Small intestine (tissue), 7 donors: ENCODE results near the gene GALNS. TPM values are rescaled to one million over a fixed set of nuclear protein-coding genes. Genes with fewer than 3 reads are reported as not detected.
A peak's percentile ranks its signal among the peaks of the same experiment; 100 is the strongest.

Source experiments
- DNase-seq, 2 donors: peaks; one replicate each; pipeline versions ENCODE4 v3.0.0 to v3.0.0-alpha.2; 2013
- FAIRE-seq: peaks from 2 replicates; lab custom pipeline; 2012; peaks lifted over from hg19 to GRCh38; lab: Jason Lieb, UNC
- H3K27ac ChIP-seq, 3 donors: one replicate each; pipeline ENCODE4 v1.5.1; 2013; ENCODE audit warnings: low read length in 2 of 3, mild to moderate bottlenecking in 2 of 3, control low read depth in 1 of 3, inconsistent platforms in 1 of 3, low read depth in 1 of 3, moderate library complexity in 1 of 3
- H3K27me3 ChIP-seq, 3 donors: one replicate each; pipeline ENCODE4 v1.6.1; 2013; ENCODE audit warnings: low read length in 3 of 3, inconsistent platforms in 1 of 3; ENCODE audit not compliant: control insufficient read depth in 3 of 3, insufficient read depth in 3 of 3
- H3K36me3 ChIP-seq, 3 donors: one replicate each; pipeline ENCODE4 v1.6.1; 2013; ENCODE audit warnings: low read length in 3 of 3, inconsistent platforms in 1 of 3, low read depth in 1 of 3, mild to moderate bottlenecking in 1 of 3, moderate library complexity in 1 of 3; ENCODE audit not compliant: control insufficient read depth in 3 of 3, insufficient read depth in 2 of 3
- H3K4me1 ChIP-seq, 3 donors: one replicate each; pipeline ENCODE4 v1.6.1; 2013; ENCODE audit warnings: low read length in 2 of 3, inconsistent platforms in 1 of 3, low read depth in 1 of 3, mild to moderate bottlenecking in 1 of 3, moderate library complexity in 1 of 3; ENCODE audit not compliant: control insufficient read depth in 3 of 3, insufficient read depth in 2 of 3
- H3K4me3 ChIP-seq, 3 donors: one replicate each; pipeline ENCODE4 v1.5.1; 2013; ENCODE audit warnings: low read length in 3 of 3, control low read depth in 1 of 3, inconsistent platforms in 1 of 3, low read depth in 1 of 3, mild to moderate bottlenecking in 1 of 3, moderate library complexity in 1 of 3
- H3K9me3 ChIP-seq, 2 donors: one replicate each; pipeline ENCODE4 v1.6.1; 2013; ENCODE audit warnings: low read depth in 1 of 2, low read length in 1 of 2; ENCODE audit not compliant: control insufficient read depth in 2 of 2, insufficient read depth in 1 of 2
- WGBS, 3 donors: extraction: QIAGEN DNeasy Blood & Tissue Kit; methylation state at CpG; one replicate each; pipeline ENCODE4 v1.1.7; 2013; 5-methylcytosine and 5-hydroxymethylcytosine counted together
- polyA plus RNA-seq, 4 donors: library from polyadenylated mRNA; stranded (reverse) in 3 of 4; unstranded in 1 of 4; fragments of 200-250 nt in 3 of 4; fragments of 120-200 nt in 1 of 4; gene quantifications; one replicate each; pipeline versions ENCODE4 v1.2.1 to v1.2.3, GENCODE V29; 2013
- donor health status: healthy with polysubstance abuse.
- donor health status: control.
- donor health status: control.
- donor health status: Bipolar disorder and iron deficiency.
- donor health status: healthy.

The GALNS gene
- polyA plus RNA-seq, 4 donors: 28.3 to 35.4 (median 32.7) TPM

- Histone ChIP-seq H3K27me3 (no peaks in the 10 kb centered on the region), H3K27ac (no peak overlapping the region), H3K9me3 (no peaks in the 10 kb centered on the region), H3K36me3 (peaks cover 3 to 74% (median 5%) of the 10 kb centered on the region in 3 donors), H3K4me1 (no peaks in the 10 kb centered on the region), H3K4me3 (no peak overlapping the region)
- no peak for FAIRE-seq
- WGBS, 3 donors: 86 to 93% (median 91%) methylated on average over 20 of the region's 20 CpGs
- DNase-seq: no peak
Measured at GRCh38 chr16:88837806-88838205, 18.9 kb downstream of the GALNS start.

DNA sequence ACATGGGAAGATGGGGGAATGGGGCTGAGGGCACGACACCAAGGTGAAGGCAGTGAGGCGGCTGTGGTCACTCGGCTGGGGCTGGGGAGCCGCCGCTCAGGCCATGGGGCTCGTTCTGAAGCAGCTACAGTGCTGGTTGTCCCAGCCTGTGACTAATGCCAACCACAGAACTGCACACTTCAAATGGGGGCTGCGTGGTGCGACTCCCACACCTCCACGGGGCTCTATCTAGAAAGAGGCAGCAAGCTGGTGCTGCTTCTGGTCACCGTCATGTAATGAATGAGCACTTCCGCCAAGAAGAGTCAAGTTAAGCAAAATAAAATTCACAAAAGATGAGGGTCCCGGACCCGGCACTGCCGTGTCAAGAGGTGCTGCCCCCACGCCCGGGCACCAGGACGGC is 20.0 kb downstream of the GALNS start:
- no peak for DNase-seq
- 87 to 91% (median 90%) methylated on average over 17 of the region's 17 CpGs for WGBS, 3 donors
- Histone ChIP-seq H3K4me1 (no peaks in the 10 kb centered on the region), H3K9me3 (no peaks in the 10 kb centered on the region), H3K36me3 (peaks cover 0 to 64% (median 5%) of the 10 kb centered on the region in 3 donors), H3K27ac (no peak overlapping the region), H3K4me3 (no peak overlapping the region), H3K27me3 (no peaks in the 10 kb centered on the region)
- no peak for FAIRE-seq

- no peak for FAIRE-seq
- WGBS, 3 donors: 89 to 93% (median 91%) methylated on average over 30 to 33 of the region's 33 CpGs
- no peak for DNase-seq
- no peaks in the 10 kb centered on the region for H3K4me1 ChIP-seq
- H3K36me3 ChIP-seq: peaks cover 0 to 56% (median 5%) of the 10 kb centered on the region in 3 donors
- H3K4me3 ChIP-seq: no peak overlapping the region
- H3K9me3 ChIP-seq: no peaks in the 10 kb centered on the region
- H3K27me3 ChIP-seq: no peaks in the 10 kb centered on the region
- peak overlapping the region in 1 of 3 donors; percentile 32 for H3K27ac ChIP-seq
Measured at GRCh38 chr16:88835818-88836217, 20.9 kb downstream of the GALNS start.

DNA sequence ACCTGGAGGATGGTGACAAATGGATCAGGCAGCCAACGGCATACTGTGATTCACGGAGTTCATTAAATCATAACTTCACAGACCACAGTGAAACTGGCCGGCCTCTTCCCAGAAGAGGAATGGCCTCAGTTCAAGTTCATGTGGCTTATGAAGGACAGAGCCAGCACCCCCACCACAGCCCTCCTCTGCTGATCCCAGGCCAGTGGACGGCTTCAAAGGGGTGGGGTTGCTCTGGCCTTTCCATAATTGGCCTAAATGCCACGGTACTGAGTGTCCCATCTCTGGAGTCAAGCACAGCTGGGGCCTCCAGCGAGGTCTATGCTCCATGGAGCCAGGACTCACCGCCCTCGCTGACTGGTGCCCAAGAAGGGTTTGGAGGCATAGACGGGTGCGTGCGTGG is 21.4 kb downstream of the GALNS start:
- Histone ChIP-seq H3K4me3 (no peak overlapping the region), H3K9me3 (no peaks in the 10 kb centered on the region), H3K4me1 (no peaks in the 10 kb centered on the region), H3K27ac (peak overlapping the region in 1 of 3 donors; percentile 43), H3K36me3 (peaks cover 0 to 53% (median 5%) of the 10 kb centered on the region in 3 donors), H3K27me3 (no peaks in the 10 kb centered on the region)
- FAIRE-seq: no peak
- DNase-seq: no peak
- 73 to 89% (median 85%) methylated on average over 11 of the region's 11 CpGs for WGBS, 3 donors

DNA sequence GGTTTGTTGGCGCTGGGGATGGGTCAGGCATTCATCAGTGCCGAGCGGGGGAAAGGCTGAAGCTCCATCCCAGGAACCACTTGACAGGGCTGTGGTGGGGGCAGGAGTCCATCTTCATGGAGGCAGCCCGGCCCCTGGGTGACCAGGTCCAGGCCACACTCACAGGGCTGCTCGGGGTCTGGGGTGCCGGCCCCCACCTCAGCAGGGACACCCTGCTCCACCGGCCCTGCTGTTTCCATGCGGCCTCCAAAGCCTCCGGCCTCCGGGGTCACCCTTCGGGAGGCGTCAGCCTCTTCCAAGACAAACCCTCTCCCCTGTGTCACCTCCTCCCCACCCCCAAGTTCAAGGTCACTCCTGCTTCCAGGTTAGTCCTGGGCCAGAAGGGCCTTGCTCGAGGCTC is 22.1 kb downstream of the GALNS start:
- Histone ChIP-seq H3K4me3 (no peak overlapping the region), H3K4me1 (no peaks in the 10 kb centered on the region), H3K9me3 (no peaks in the 10 kb centered on the region), H3K36me3 (peaks cover 0 to 50% (median 5%) of the 10 kb centered on the region in 3 donors), H3K27ac (peak overlapping the region in 1 of 3 donors; percentile 43), H3K27me3 (no peaks in the 10 kb centered on the region)
- DNase-seq: no peak
- 82 to 95% (median 92%) methylated on average over 6 to 13 of the region's 13 CpGs for WGBS, 3 donors
- FAIRE-seq: no peak

DNA sequence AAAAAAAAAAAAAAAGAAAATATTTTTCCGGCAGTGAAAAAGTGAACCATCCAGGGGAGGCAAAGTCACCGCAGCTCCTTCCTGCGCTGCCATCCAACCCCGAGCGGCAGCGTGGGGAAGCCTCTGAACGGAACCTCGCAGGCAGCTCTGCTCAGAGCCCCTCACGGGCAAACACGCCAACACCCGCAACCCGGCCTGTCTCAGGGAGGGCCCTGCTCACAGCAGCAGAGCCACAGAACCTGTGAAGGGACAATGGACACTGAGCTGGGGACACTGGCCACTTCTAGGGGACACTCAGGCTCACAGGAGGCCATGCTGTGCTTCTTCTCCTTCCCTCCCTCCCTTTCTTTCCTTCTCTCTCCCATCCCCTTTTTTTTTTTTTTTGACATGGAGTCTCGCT is 23.7 kb downstream of the GALNS start:
- WGBS, 3 donors: 93 to 95% (median 95%) methylated on average over 12 to 13 of the region's 13 CpGs
- no peaks in the 10 kb centered on the region for H3K27me3 ChIP-seq
- no peak overlapping the region for H3K4me3 ChIP-seq
- peaks cover 0 to 50% (median 0%) of the 10 kb centered on the region in 3 donors for H3K36me3 ChIP-seq
- no peak for FAIRE-seq
- H3K4me1 ChIP-seq: no peaks in the 10 kb centered on the region
- no peak overlapping the region for H3K27ac ChIP-seq
- no peak for DNase-seq
- H3K9me3 ChIP-seq: no peaks in the 10 kb centered on the region

GRCh38 chr16:88831838-88832237 is 24.9 kb downstream of the GALNS start:
- no peak overlapping the region for H3K27ac ChIP-seq
- peaks cover 0 to under 1% (median 0%) of the 10 kb centered on the region in 3 donors for H3K4me1 ChIP-seq
- FAIRE-seq (no peak), DNase-seq (no peak)
- peaks cover 0 to 48% (median 0%) of the 10 kb centered on the region in 3 donors for H3K36me3 ChIP-seq
- WGBS, 3 donors: 77 to 88% (median 85%) methylated on average over 9 to 13 of the region's 13 CpGs
- no peak overlapping the region for H3K4me3 ChIP-seq
- no peaks in the 10 kb centered on the region for H3K9me3 ChIP-seq
- H3K27me3 ChIP-seq: no peaks in the 10 kb centered on the region

DNA sequence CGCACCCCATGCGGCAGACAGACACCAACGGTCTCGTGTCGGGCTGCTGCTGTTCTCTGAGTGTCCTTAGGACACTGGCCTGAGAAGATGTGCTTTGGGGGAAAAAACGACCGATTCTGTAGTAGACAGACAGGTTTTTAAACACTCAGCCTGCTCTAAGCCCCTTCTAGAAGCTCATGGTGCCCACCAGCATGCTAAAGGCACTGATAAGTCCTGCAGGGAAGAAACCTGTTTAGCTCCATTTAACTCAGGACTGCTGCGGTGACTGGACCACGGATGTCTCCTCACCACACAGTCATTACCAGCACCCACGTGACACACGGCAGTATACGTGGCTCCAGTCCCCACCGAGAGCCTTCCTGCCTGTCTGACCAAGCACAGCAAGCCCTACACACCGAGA is 26.0 kb downstream of the GALNS start:
- Histone ChIP-seq H3K36me3 (peaks cover 0 to 56% (median 0%) of the 10 kb centered on the region in 3 donors), H3K4me1 (peaks cover 0 to 2% (median 0%) of the 10 kb centered on the region in 3 donors), H3K9me3 (no peaks in the 10 kb centered on the region), H3K27me3 (no peaks in the 10 kb centered on the region), H3K27ac (peak overlapping the region in 2 of 3 donors; percentile 12 to 49), H3K4me3 (no peak overlapping the region)
- DNase-seq (no peak), FAIRE-seq (no peak)
- 89 to 92% (median 89%) methylated on average over 14 of the region's 14 CpGs for WGBS, 3 donors

GRCh38 chr16:88830258-88830657 is 26.5 kb downstream of the GALNS start:
- FAIRE-seq (no peak), DNase-seq (peak in 1 of 2 donors; percentile 28)
- peaks cover 0 to 56% (median 0%) of the 10 kb centered on the region in 3 donors for H3K36me3 ChIP-seq

More at GRCh38 chr16:88830258-88830657, 26.5 kb downstream of the GALNS start:
- Histone ChIP-seq H3K4me3 (no peak overlapping the region), H3K9me3 (no peaks in the 10 kb centered on the region), H3K27me3 (no peaks in the 10 kb centered on the region), H3K27ac (peak overlapping the region in 2 of 3 donors; percentile 12 to 49), H3K4me1 (peaks cover 0 to 2% (median 0%) of the 10 kb centered on the region in 3 donors)
- 70 to 92% (median 87%) methylated on average over 11 of the region's 11 CpGs for WGBS, 3 donors
